Keratinocyte (primary cell): ENCODE measurements around the gene ELAVL3. TPM values are rescaled to one million over a fixed set of nuclear protein-coding genes. Genes with fewer than 3 reads are reported as not detected.

ENCODE experiments used
- DNase-seq: peaks from one replicate; pipeline ENCODE4 v3.0.0-alpha.2; 2011; ENCODE audit warnings: low read depth, missing footprints, low spot score
- FAIRE-seq: peaks from 2 replicates; lab custom pipeline; 2011; peaks lifted over from hg19 to GRCh38; lab: Jason Lieb, UNC
- H2AFZ ChIP-seq: 2 replicates; pipeline ENCODE4 v1.6.0; 2012; ENCODE audit warnings: low read length, control low read depth, inconsistent platforms; ENCODE audit not compliant: control insufficient read depth
- H3K27ac ChIP-seq: 2 replicates; pipeline ENCODE4 v1.5.1; 2011; ENCODE audit warnings: low read length; ENCODE audit not compliant: control insufficient read depth, insufficient read depth
- H3K27me3 ChIP-seq: 3 replicates; pipeline ENCODE4 v1.6.0; 2011; ENCODE audit warnings: low read length; ENCODE audit not compliant: control insufficient read depth, insufficient read depth; ENCODE audit errors: extremely low read depth
- H3K36me3 ChIP-seq, 2 experiments: 2 replicates in 1 of 2; 3 replicates in 1 of 2; pipeline ENCODE4 v1.5.1; 2011; ENCODE audit warnings: low read length in 2 of 2, mild to moderate bottlenecking in 1 of 2; ENCODE audit not compliant: control insufficient read depth in 2 of 2, insufficient read depth in 2 of 2; ENCODE audit errors: extremely low read depth in 1 of 2
- H3K4me1 ChIP-seq: 3 replicates; pipeline ENCODE4 v1.5.1; 2011; ENCODE audit warnings: low read length; ENCODE audit not compliant: control insufficient read depth, insufficient read depth; ENCODE audit errors: extremely low read depth
- H3K4me2 ChIP-seq: 3 replicates; pipeline ENCODE4 v1.6.0; 2011; ENCODE audit warnings: low read depth, low read length; ENCODE audit not compliant: control insufficient read depth, insufficient read depth; ENCODE audit errors: extremely low read depth
- H3K4me3 ChIP-seq, 3 experiments: fragments of 200-600 bp in 1 of 3; sonication (generic) in 1 of 3; 2 replicates in 2 of 3; 3 replicates in 1 of 3; pipeline ENCODE4 v1.5.1; 2011 to 2016; ENCODE audit warnings: low read length in 3 of 3, mild to moderate bottlenecking in 3 of 3, control low read depth in 2 of 3, inconsistent platforms in 1 of 3, low read depth in 1 of 3, mixed read lengths in 1 of 3, mixed run types in 1 of 3, moderate library complexity in 1 of 3; ENCODE audit not compliant: control insufficient read depth in 2 of 3, insufficient read depth in 2 of 3; ENCODE audit errors: extremely low read depth in 1 of 3
- H3K79me2 ChIP-seq: 2 replicates; pipeline ENCODE4 v1.6.0; 2012; ENCODE audit warnings: low read length; ENCODE audit not compliant: control insufficient read depth, insufficient read depth
- H3K9ac ChIP-seq: 3 replicates; pipeline ENCODE4 v1.6.0; 2011; ENCODE audit warnings: low read length; ENCODE audit not compliant: control insufficient read depth, insufficient read depth; ENCODE audit errors: extremely low read depth
- H3K9me1 ChIP-seq: 3 replicates; pipeline ENCODE4 v1.6.0; 2011; ENCODE audit warnings: low read length; ENCODE audit not compliant: control insufficient read depth, insufficient read depth; ENCODE audit errors: extremely low read depth
- H3K9me3 ChIP-seq: 2 replicates; pipeline ENCODE4 v1.5.1; 2012; ENCODE audit warnings: low read depth, low read length; ENCODE audit not compliant: control insufficient read depth
- H4K20me1 ChIP-seq: 3 replicates; pipeline ENCODE4 v1.6.0; 2011; ENCODE audit warnings: low read length; ENCODE audit not compliant: control insufficient read depth, insufficient read depth; ENCODE audit errors: extremely low read depth
- CTCF ChIP-seq, 3 experiments: IDR thresholded peaks in 1 of 3; conservative IDR thresholded peaks in 1 of 3; optimal IDR thresholded peaks in 1 of 3; 2 replicates in 2 of 3; 3 replicates in 1 of 3; pipeline versions ENCODE3 to v1.5.1; 2011; ENCODE audit warnings: low read length in 3 of 3, mild to moderate bottlenecking in 3 of 3, moderate library complexity in 2 of 3, control low read depth in 1 of 3, inconsistent platforms in 1 of 3; ENCODE audit not compliant: insufficient read depth in 2 of 3; ENCODE audit errors: extremely low read depth in 1 of 3
- EZH2 ChIP-seq: IDR thresholded peaks from one replicate; pipeline ENCODE4 v1.6.1; 2012; ENCODE audit warnings: inconsistent platforms, mild to moderate bottlenecking, low read length, moderate library complexity
- dilution Hi-C: fragments of 300-500 bp; cut with MboI; formaldehyde crosslinking; loops from one replicate; pipeline ENCODE4 v1.7.0; 2020; ENCODE audit warnings: low sequenced_read_pairs; ENCODE audit not compliant: extremely low pct_ligation_motif_present
- polyA plus RNA-seq, 5 experiments: library from polyadenylated mRNA; depleted of rRNA in 3 of 5; stranded (reverse) in 3 of 5; stranded (forward) in 1 of 5; unstranded in 1 of 5; fragments of >200 nt; gene quantifications; 1 replicate in 1 of 5; 2 replicates in 3 of 5; 3 replicates in 1 of 5; pipeline versions ENCODE4 v1.2.1 to v1.2.3, GENCODE V29; 2011 to 2012; ENCODE audit warnings: missing spikeins in 2 of 5, low read depth in 1 of 5, low replicate concordance in 1 of 5

ELAVL3 gene
- polyA plus RNA-seq, 1 donor (not counting 4 experiments of a cell fraction or from before 2014, with no cell fraction given): not detected

- Histone ChIP-seq H3K9me3 (no peaks in the 10 kb centered on the region), H4K20me1 (no peaks in the 10 kb centered on the region)
These were observed 42.9 kb downstream of the ELAVL3 start for GRCh38 chr19:11437955-11438354.

GRCh38 chr19:11435833-11436313, 45.0 kb downstream of the ELAVL3 start:
- H4K20me1 ChIP-seq: no peaks in the 10 kb centered on the region

More at GRCh38 chr19:11437955-11438354, 42.9 kb downstream of the ELAVL3 start:
- H3K9ac ChIP-seq: no peak overlapping the region
- peaks cover 22 to 28% of the 10 kb centered on the region in 2 experiments for H3K36me3 ChIP-seq
- dilution Hi-C loops: no loop called here
- H2AFZ ChIP-seq: no peak overlapping the region
- H3K9me1 ChIP-seq: peaks cover 2% of the 10 kb centered on the region
- peaks cover 25% of the 10 kb centered on the region for H3K79me2 ChIP-seq
- TF ChIP-seq EZH2 (no peak), CTCF (optimal IDR thresholded peaks at IDR 0.05 in 1 of 3, IDR thresholded peaks at IDR 0.05 in 1 of 3, conservative IDR thresholded peaks at IDR 0.05 in 1 of 3; ENCODE audit: extremely low read depth in 1 of 3, insufficient read depth in 2 of 3, low read length in 3 of 3) (no peak)
- peaks cover 10% of the 10 kb centered on the region for H3K4me1 ChIP-seq
- no peaks in the 10 kb centered on the region for H3K27me3 ChIP-seq
- no peak for FAIRE-seq
- DNase-seq: no peak
- no peak overlapping the region for H3K4me3 ChIP-seq
- H3K27ac ChIP-seq: no peak overlapping the region
- H3K4me2 ChIP-seq: no peak overlapping the region

More at GRCh38 chr19:11435833-11436313, 45.0 kb downstream of the ELAVL3 start:
- H3K4me3 ChIP-seq: peak overlapping the region; percentile 69 to 81 (median 74)
- peak overlapping the region; percentile 61 for H2AFZ ChIP-seq
- H3K9me3 ChIP-seq: no peaks in the 10 kb centered on the region
- H3K27me3 ChIP-seq: no peaks in the 10 kb centered on the region
- TF ChIP-seq EZH2: no peak
- TF ChIP-seq CTCF (optimal IDR thresholded peaks at IDR 0.05 in 1 of 3, IDR thresholded peaks at IDR 0.05 in 1 of 3, conservative IDR thresholded peaks at IDR 0.05 in 1 of 3; ENCODE audit: extremely low read depth in 1 of 3, insufficient read depth in 2 of 3, low read length in 3 of 3): no peak
- FAIRE-seq: no peak
- peak overlapping the region; percentile 63 for H3K27ac ChIP-seq
- H3K79me2 ChIP-seq: peaks cover 23% of the 10 kb centered on the region
- H3K9ac ChIP-seq: peak overlapping the region; percentile 79
- no peak for DNase-seq
- H3K4me2 ChIP-seq: peak overlapping the region; percentile 97
- dilution Hi-C loops: no loop called here
- peaks cover 10% of the 10 kb centered on the region for H3K4me1 ChIP-seq
- H3K9me1 ChIP-seq: peaks cover 2% of the 10 kb centered on the region
- H3K36me3 ChIP-seq: peaks cover 16 to 20% of the 10 kb centered on the region in 2 experiments
